Measurements from ENCODE around the gene IL31RA.

DNA sequence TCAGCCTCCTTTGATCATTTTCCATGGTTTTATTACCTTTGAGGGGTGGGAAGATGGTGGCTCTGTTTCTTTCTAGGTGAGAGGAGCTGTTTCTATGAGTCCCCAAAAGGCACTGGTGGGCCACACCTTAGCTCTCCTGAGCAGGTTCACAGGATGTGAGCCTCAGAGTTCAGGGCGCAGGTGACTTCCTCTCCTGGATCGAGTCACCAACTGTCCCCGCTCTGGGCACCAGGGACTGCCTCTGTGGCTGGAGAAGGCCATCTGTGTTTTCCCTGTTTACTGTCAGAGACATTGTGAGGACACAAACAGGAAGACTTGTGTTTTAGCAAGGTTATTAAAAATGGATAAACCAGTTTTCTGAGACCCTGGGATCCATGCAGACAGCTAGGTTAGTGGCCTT lies 68.5 kb downstream of the IL31RA start:
- TF ChIP-seq, protein P1, sequence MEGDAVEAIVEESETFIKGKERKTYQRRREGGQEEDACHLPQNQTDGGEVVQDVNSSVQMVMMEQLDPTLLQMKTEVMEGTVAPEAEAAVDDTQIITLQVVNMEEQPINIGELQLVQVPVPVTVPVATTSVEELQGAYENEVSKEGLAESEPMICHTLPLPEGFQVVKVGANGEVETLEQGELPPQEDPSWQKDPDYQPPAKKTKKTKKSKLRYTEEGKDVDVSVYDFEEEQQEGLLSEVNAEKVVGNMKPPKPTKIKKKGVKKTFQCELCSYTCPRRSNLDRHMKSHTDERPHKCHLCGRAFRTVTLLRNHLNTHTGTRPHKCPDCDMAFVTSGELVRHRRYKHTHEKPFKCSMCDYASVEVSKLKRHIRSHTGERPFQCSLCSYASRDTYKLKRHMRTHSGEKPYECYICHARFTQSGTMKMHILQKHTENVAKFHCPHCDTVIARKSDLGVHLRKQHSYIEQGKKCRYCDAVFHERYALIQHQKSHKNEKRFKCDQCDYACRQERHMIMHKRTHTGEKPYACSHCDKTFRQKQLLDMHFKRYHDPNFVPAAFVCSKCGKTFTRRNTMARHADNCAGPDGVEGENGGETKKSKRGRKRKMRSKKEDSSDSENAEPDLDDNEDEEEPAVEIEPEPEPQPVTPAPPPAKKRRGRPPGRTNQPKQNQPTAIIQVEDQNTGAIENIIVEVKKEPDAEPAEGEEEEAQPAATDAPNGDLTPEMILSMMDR (IDR thresholded peaks at IDR 0.05; ENCODE audit: low read length) = no peak
- no peak for TF ChIP-seq EZH2 (optimal IDR thresholded peaks at IDR 0.05; ENCODE audit: low read depth, low read length)

Data from MM.1S (cell line).